Right renal cortex interstitium (tissue), 3 donors: Measurements from ENCODE around the gene HNRNPUL1. TPM values are rescaled to one million over a fixed set of nuclear protein-coding genes. Genes with fewer than 3 reads are reported as not detected.

Source experiments
- DNase-seq, 3 donors: peaks; one replicate each; pipeline ENCODE4 v3.0.0-alpha.2; 2013; ENCODE audit warnings: low read depth in 3 of 3, low spot score in 2 of 3
- polyA plus RNA-seq, 3 donors: library from polyadenylated mRNA; unstranded; fragments of 120-200 nt; gene quantifications; one replicate each; pipeline ENCODE4 v1.2.1, GENCODE V29; 2013; ENCODE audit not compliant: insufficient read length in 3 of 3

HNRNPUL1 gene
- polyA plus RNA-seq, 3 donors = 197 to 213 (median 202) TPM

- no peak for DNase-seq
These were observed 30.4 kb upstream of the HNRNPUL1 start for GRCh38 chr19:41233748-41234240.

GRCh38 chr19:41234512-41235168, 29.5 kb upstream of the HNRNPUL1 start:
- DNase-seq = no peak

- DNase-seq = no peak
These were observed 28.7 kb upstream of the HNRNPUL1 start for GRCh38 chr19:41235480-41235879.

GRCh38 chr19:41238244-41238643, 25.9 kb upstream of the HNRNPUL1 start:
- no peak for DNase-seq

- DNase-seq = no peak
These were observed 24.8 kb upstream of the HNRNPUL1 start for GRCh38 chr19:41239363-41239762.

- no peak for DNase-seq
These were observed 24.1 kb upstream of the HNRNPUL1 start for GRCh38 chr19:41239961-41240574.

GRCh38 chr19:41241859-41242258, 22.3 kb upstream of the HNRNPUL1 start:
- DNase-seq = no peak

GRCh38 chr19:41244117-41244516, 20.1 kb upstream of the HNRNPUL1 start:
- no peak for DNase-seq

GRCh38 chr19:41245843-41246242, 18.3 kb upstream of the HNRNPUL1 start:
- DNase-seq = no peak

- DNase-seq = no peak
These were observed 15.3 kb upstream of the HNRNPUL1 start for GRCh38 chr19:41248895-41249294.

GRCh38 chr19:41249707-41250423, 14.3 kb upstream of the HNRNPUL1 start:
- DNase-seq = no peak

GRCh38 chr19:41253660-41254059, 10.5 kb upstream of the HNRNPUL1 start:
- DNase-seq = no peak

- no peak for DNase-seq
These were observed 9.0 kb upstream of the HNRNPUL1 start for GRCh38 chr19:41255171-41255570.

- DNase-seq = no peak
These were observed 2.5 kb upstream of the HNRNPUL1 start for GRCh38 chr19:41261474-41262190.

GRCh38 chr19:41263042-41263849, 926 bp upstream of the HNRNPUL1 start:
- peak; percentile 35 to 53 (median 49) for DNase-seq

- peak in 2 of 3 donors; percentile 29 to 32 for DNase-seq
These were observed 616 bp downstream of the HNRNPUL1 start for GRCh38 chr19:41264581-41265394.

- peak in 2 of 3 donors; percentile 7 to 23 for DNase-seq
These were observed 1.4 kb downstream of the HNRNPUL1 start for GRCh38 chr19:41265395-41266153.

GRCh38 chr19:41269055-41269454, 4.9 kb downstream of the HNRNPUL1 start:
- DNase-seq = no peak

GRCh38 chr19:41269571-41269970, 5.4 kb downstream of the HNRNPUL1 start:
- no peak for DNase-seq
